T-helper 9 cell (primary cell): ENCODE measurements around the gene NCKAP5.
"Not testable (repeated sequence)": the region's sequence is repeated elsewhere in the genome, so short reads cannot be mapped to it uniquely, and the experiment has no call there.

ENCODE experiments used
- DNase-seq: peaks from one replicate; pipeline ENCODE4 v3.0.0-alpha.2; 2020

NCKAP5 gene

GRCh38 chr2:132850688-132851087 lies 717.6 kb downstream of the NCKAP5 start:
- DNase-seq: no peak

- no peak for DNase-seq
Measured at GRCh38 chr2:132849118-132849517, 719.1 kb downstream of the NCKAP5 start.

- no peak for DNase-seq
Measured at GRCh38 chr2:132845339-132845738, 722.9 kb downstream of the NCKAP5 start.

GRCh38 chr2:132844585-132844984 lies 723.7 kb downstream of the NCKAP5 start:
- no peak for DNase-seq

GRCh38 chr2:132837769-132838168 lies 730.5 kb downstream of the NCKAP5 start:
- DNase-seq: no peak

- no peak for DNase-seq
Measured at GRCh38 chr2:132830321-132830827, 737.9 kb downstream of the NCKAP5 start.

- no peak for DNase-seq
Measured at GRCh38 chr2:132825601-132826000, 742.7 kb downstream of the NCKAP5 start.

GRCh38 chr2:132824716-132825115 lies 743.5 kb downstream of the NCKAP5 start:
- DNase-seq: no peak

- DNase-seq: no peak
Measured at GRCh38 chr2:132816234-132816633, 752.0 kb downstream of the NCKAP5 start.

GRCh38 chr2:132815516-132815915 lies 752.7 kb downstream of the NCKAP5 start:
- no peak for DNase-seq

- no peak for DNase-seq
Measured at GRCh38 chr2:132814651-132815050, 753.6 kb downstream of the NCKAP5 start.

GRCh38 chr2:132813422-132813821 lies 754.8 kb downstream of the NCKAP5 start:
- DNase-seq: no peak

GRCh38 chr2:132811148-132811915 lies 756.9 kb downstream of the NCKAP5 start:
- no peak for DNase-seq

- not testable (repeated sequence) for DNase-seq
Measured at GRCh38 chr2:132809962-132810361, 758.3 kb downstream of the NCKAP5 start.

- no peak for DNase-seq
Measured at GRCh38 chr2:132804051-132804450, 764.2 kb downstream of the NCKAP5 start.

- DNase-seq: no peak
Measured at GRCh38 chr2:132798341-132798740, 769.9 kb downstream of the NCKAP5 start.

- DNase-seq: no peak
Measured at GRCh38 chr2:132797556-132797955, 770.7 kb downstream of the NCKAP5 start.

- no peak for DNase-seq
Measured at GRCh38 chr2:132797071-132797470, 771.2 kb downstream of the NCKAP5 start.

GRCh38 chr2:132795220-132795619 lies 773.0 kb downstream of the NCKAP5 start:
- no peak for DNase-seq

- DNase-seq: no peak
Measured at GRCh38 chr2:132793532-132793931, 774.7 kb downstream of the NCKAP5 start.

- DNase-seq: no peak
Measured at GRCh38 chr2:132790207-132790785, 778.0 kb downstream of the NCKAP5 start.

GRCh38 chr2:132789066-132789465 lies 779.2 kb downstream of the NCKAP5 start:
- DNase-seq: no peak

- no peak for DNase-seq
Measured at GRCh38 chr2:132788310-132788838, 779.9 kb downstream of the NCKAP5 start.

GRCh38 chr2:132783883-132784282 lies 784.4 kb downstream of the NCKAP5 start:
- no peak for DNase-seq
